ENCODE measurements around the gene PIMREG.

Gene PIMREG

GRCh38 chr17:6470146-6470718 lies 26.0 kb downstream of the PIMREG start:
- H3K27me3 ChIP-seq (ENCODE audit: control insufficient read depth, insufficient read depth, low read length), result no peaks in the 10 kb centered on the region
- no peak overlapping the region for H3K9ac ChIP-seq (ENCODE audit: low read length)
- no peaks in the 10 kb centered on the region for H3K4me1 ChIP-seq (ENCODE audit: control insufficient read depth, insufficient read depth, low read length)
- H3K4me3 ChIP-seq (ENCODE audit: low read length), result no peak overlapping the region
- H3K36me3 ChIP-seq (ENCODE audit: control insufficient read depth, insufficient read depth, low read length), result peaks cover 2% of the 10 kb centered on the region
- H3K27ac ChIP-seq (ENCODE audit: low read depth, low read length), result no peak overlapping the region

GRCh38 chr17:6470751-6471521 lies 26.7 kb downstream of the PIMREG start:
- no peak overlapping the region for H3K9ac ChIP-seq (ENCODE audit: low read length)

GRCh38 chr17:6471531-6472465 lies 27.5 kb downstream of the PIMREG start:
- Histone ChIP-seq H3K27me3 (ENCODE audit: control insufficient read depth, insufficient read depth, low read length) (no peaks in the 10 kb centered on the region), H3K27ac (ENCODE audit: low read depth, low read length) (no peak overlapping the region), H3K4me1 (ENCODE audit: control insufficient read depth, insufficient read depth, low read length) (no peaks in the 10 kb centered on the region), H3K9ac (ENCODE audit: low read length) (no peak overlapping the region), H3K36me3 (ENCODE audit: control insufficient read depth, insufficient read depth, low read length) (peaks cover 4% of the 10 kb centered on the region), H3K4me3 (ENCODE audit: low read length) (no peak overlapping the region)

More at GRCh38 chr17:6470751-6471521, 26.7 kb downstream of the PIMREG start:
- H3K27ac ChIP-seq (ENCODE audit: low read depth, low read length), result no peak overlapping the region
- H3K36me3 ChIP-seq (ENCODE audit: control insufficient read depth, insufficient read depth, low read length), result peaks cover 2% of the 10 kb centered on the region
- no peaks in the 10 kb centered on the region for H3K4me1 ChIP-seq (ENCODE audit: control insufficient read depth, insufficient read depth, low read length)
- no peak overlapping the region for H3K4me3 ChIP-seq (ENCODE audit: low read length)
- H3K27me3 ChIP-seq (ENCODE audit: control insufficient read depth, insufficient read depth, low read length), result no peaks in the 10 kb centered on the region

GRCh38 chr17:6472517-6472916 lies 28.3 kb downstream of the PIMREG start:
- H3K36me3 ChIP-seq (ENCODE audit: control insufficient read depth, insufficient read depth, low read length), result peaks cover 7% of the 10 kb centered on the region
- H3K4me1 ChIP-seq (ENCODE audit: control insufficient read depth, insufficient read depth, low read length), result no peaks in the 10 kb centered on the region
- H3K9ac ChIP-seq (ENCODE audit: low read length), result no peak overlapping the region
- no peak overlapping the region for H3K27ac ChIP-seq (ENCODE audit: low read depth, low read length)
- no peaks in the 10 kb centered on the region for H3K27me3 ChIP-seq (ENCODE audit: control insufficient read depth, insufficient read depth, low read length)
- no peak overlapping the region for H3K4me3 ChIP-seq (ENCODE audit: low read length)

GRCh38 chr17:6473128-6473767 lies 29.0 kb downstream of the PIMREG start:
- H3K36me3 ChIP-seq (ENCODE audit: control insufficient read depth, insufficient read depth, low read length), result peaks cover 7% of the 10 kb centered on the region
- H3K4me1 ChIP-seq (ENCODE audit: control insufficient read depth, insufficient read depth, low read length), result no peaks in the 10 kb centered on the region
- no peak overlapping the region for H3K9ac ChIP-seq (ENCODE audit: low read length)

GRCh38 chr17:6474376-6474775 lies 30.1 kb downstream of the PIMREG start:
- Histone ChIP-seq H3K4me3 (ENCODE audit: low read length) (no peak overlapping the region), H3K36me3 (ENCODE audit: control insufficient read depth, insufficient read depth, low read length) (peaks cover 7% of the 10 kb centered on the region), H3K9ac (ENCODE audit: low read length) (no peak overlapping the region), H3K4me1 (ENCODE audit: control insufficient read depth, insufficient read depth, low read length) (no peaks in the 10 kb centered on the region), H3K27ac (ENCODE audit: low read depth, low read length) (no peak overlapping the region), H3K27me3 (ENCODE audit: control insufficient read depth, insufficient read depth, low read length) (no peaks in the 10 kb centered on the region)

More at GRCh38 chr17:6473128-6473767, 29.0 kb downstream of the PIMREG start:
- Histone ChIP-seq H3K27ac (ENCODE audit: low read depth, low read length) (no peak overlapping the region), H3K4me3 (ENCODE audit: low read length) (no peak overlapping the region), H3K27me3 (ENCODE audit: control insufficient read depth, insufficient read depth, low read length) (no peaks in the 10 kb centered on the region)

- H3K4me3 ChIP-seq (ENCODE audit: low read length), result no peak overlapping the region
- no peaks in the 10 kb centered on the region for H3K4me1 ChIP-seq (ENCODE audit: control insufficient read depth, insufficient read depth, low read length)
- H3K36me3 ChIP-seq (ENCODE audit: control insufficient read depth, insufficient read depth, low read length), result peaks cover 7% of the 10 kb centered on the region
These were observed 30.7 kb downstream of the PIMREG start for GRCh38 chr17:6474906-6475305.

GRCh38 chr17:6475411-6475810 lies 31.2 kb downstream of the PIMREG start:
- peak overlapping the region; percentile 65 for H3K27ac ChIP-seq (ENCODE audit: low read depth, low read length)
- H3K36me3 ChIP-seq (ENCODE audit: control insufficient read depth, insufficient read depth, low read length), result peaks cover 7% of the 10 kb centered on the region
- no peaks in the 10 kb centered on the region for H3K4me1 ChIP-seq (ENCODE audit: control insufficient read depth, insufficient read depth, low read length)
- H3K9ac ChIP-seq (ENCODE audit: low read length), result no peak overlapping the region
- H3K4me3 ChIP-seq (ENCODE audit: low read length), result no peak overlapping the region
- no peaks in the 10 kb centered on the region for H3K27me3 ChIP-seq (ENCODE audit: control insufficient read depth, insufficient read depth, low read length)

More at GRCh38 chr17:6474906-6475305, 30.7 kb downstream of the PIMREG start:
- H3K27ac ChIP-seq (ENCODE audit: low read depth, low read length), result peak overlapping the region; percentile 65
- H3K27me3 ChIP-seq (ENCODE audit: control insufficient read depth, insufficient read depth, low read length), result no peaks in the 10 kb centered on the region
- H3K9ac ChIP-seq (ENCODE audit: low read length), result no peak overlapping the region

GRCh38 chr17:6476076-6476809 lies 32.0 kb downstream of the PIMREG start:
- no peaks in the 10 kb centered on the region for H3K4me1 ChIP-seq (ENCODE audit: control insufficient read depth, insufficient read depth, low read length)
- no peak overlapping the region for H3K27ac ChIP-seq (ENCODE audit: low read depth, low read length)
- H3K27me3 ChIP-seq (ENCODE audit: control insufficient read depth, insufficient read depth, low read length), result peaks cover 2% of the 10 kb centered on the region
- H3K4me3 ChIP-seq (ENCODE audit: low read length), result no peak overlapping the region
- no peak overlapping the region for H3K9ac ChIP-seq (ENCODE audit: low read length)
- H3K36me3 ChIP-seq (ENCODE audit: control insufficient read depth, insufficient read depth, low read length), result peaks cover 7% of the 10 kb centered on the region

GRCh38 chr17:6476810-6477179 lies 32.5 kb downstream of the PIMREG start:
- Histone ChIP-seq H3K4me3 (ENCODE audit: low read length) (no peak overlapping the region), H3K27me3 (ENCODE audit: control insufficient read depth, insufficient read depth, low read length) (peaks cover 2% of the 10 kb centered on the region), H3K4me1 (ENCODE audit: control insufficient read depth, insufficient read depth, low read length) (no peaks in the 10 kb centered on the region), H3K36me3 (ENCODE audit: control insufficient read depth, insufficient read depth, low read length) (peaks cover 7% of the 10 kb centered on the region), H3K9ac (ENCODE audit: low read length) (no peak overlapping the region), H3K27ac (ENCODE audit: low read depth, low read length) (no peak overlapping the region)

- H3K27ac ChIP-seq (ENCODE audit: low read depth, low read length), result no peak overlapping the region
- H3K9ac ChIP-seq (ENCODE audit: low read length), result no peak overlapping the region
- no peaks in the 10 kb centered on the region for H3K4me1 ChIP-seq (ENCODE audit: control insufficient read depth, insufficient read depth, low read length)
- H3K36me3 ChIP-seq (ENCODE audit: control insufficient read depth, insufficient read depth, low read length), result peaks cover 7% of the 10 kb centered on the region
- H3K27me3 ChIP-seq (ENCODE audit: control insufficient read depth, insufficient read depth, low read length), result peaks cover 2% of the 10 kb centered on the region
- H3K4me3 ChIP-seq (ENCODE audit: low read length), result no peak overlapping the region
These were observed 33.7 kb downstream of the PIMREG start for GRCh38 chr17:6477831-6478383.

All from rectal smooth muscle tissue (tissue), 1 donor.